NCI-H524 treated with DMSO at 0.1 percent for 48 hours (cell line): ENCODE measurements around the gene GRK5.
A peak's percentile ranks its signal among the peaks of the same experiment; 100 is the strongest.
"Not testable (repeated sequence)": the region's sequence is repeated elsewhere in the genome, so short reads cannot be mapped to it uniquely, and the experiment has no call there.

ENCODE experiments used
- DNase-seq: peaks from one replicate; lab custom pipeline; 2025; lab: John Stamatoyannopoulos, UW

Gene GRK5

GRCh38 chr10:119251315-119251708, 43.9 kb downstream of the GRK5 start:
- no peak for DNase-seq

- DNase-seq, result no peak
Observed at GRCh38 chr10:119252051-119252465, 44.7 kb downstream of the GRK5 start.

- DNase-seq, result no peak
Observed at GRCh38 chr10:119252470-119253151, 45.2 kb downstream of the GRK5 start.

GRCh38 chr10:119253433-119254174, 46.2 kb downstream of the GRK5 start:
- no peak for DNase-seq

- no peak for DNase-seq
Observed at GRCh38 chr10:119254335-119254734, 47.0 kb downstream of the GRK5 start.

GRCh38 chr10:119256030-119256429, 48.7 kb downstream of the GRK5 start:
- no peak for DNase-seq

- no peak for DNase-seq
Observed at GRCh38 chr10:119256897-119257296, 49.5 kb downstream of the GRK5 start.

GRCh38 chr10:119257899-119258419, 50.6 kb downstream of the GRK5 start:
- no peak for DNase-seq

- DNase-seq, result no peak
Observed at GRCh38 chr10:119259345-119259744, 52.0 kb downstream of the GRK5 start.

GRCh38 chr10:119261016-119261415, 53.6 kb downstream of the GRK5 start:
- DNase-seq, result not testable (repeated sequence)

- DNase-seq, result peak; percentile 53
Observed at GRCh38 chr10:119263951-119264617, 56.7 kb downstream of the GRK5 start.

GRCh38 chr10:119265691-119266090, 58.3 kb downstream of the GRK5 start:
- no peak for DNase-seq

GRCh38 chr10:119267384-119267783, 60.0 kb downstream of the GRK5 start:
- no peak for DNase-seq

- DNase-seq, result no peak
Observed at GRCh38 chr10:119268428-119268827, 61.1 kb downstream of the GRK5 start.

- DNase-seq, result no peak
Observed at GRCh38 chr10:119268871-119269506, 61.6 kb downstream of the GRK5 start.

- DNase-seq, result no peak
Observed at GRCh38 chr10:119269737-119270136, 62.4 kb downstream of the GRK5 start.

- no peak for DNase-seq
Observed at GRCh38 chr10:119270762-119271366, 63.5 kb downstream of the GRK5 start.

GRCh38 chr10:119272338-119272734, 65.0 kb downstream of the GRK5 start:
- not testable (repeated sequence) for DNase-seq

- DNase-seq, result no peak
Observed at GRCh38 chr10:119272736-119273135, 65.4 kb downstream of the GRK5 start.

- no peak for DNase-seq
Observed at GRCh38 chr10:119273413-119273812, 66.0 kb downstream of the GRK5 start.

- no peak for DNase-seq
Observed at GRCh38 chr10:119274519-119275045, 67.2 kb downstream of the GRK5 start.

GRCh38 chr10:119275085-119275484, 67.7 kb downstream of the GRK5 start:
- no peak for DNase-seq
